Aorta (tissue), 5 donors: Measurements from ENCODE around the gene TPP2. TPM values are rescaled to one million over a fixed set of nuclear protein-coding genes. Genes with fewer than 3 reads are reported as not detected.
A peak's percentile ranks its signal among the peaks of the same experiment; 100 is the strongest.

Experiments used
- ATAC-seq: fragments of 200-7000 bp; cut with Tn5 transposase; one replicate; pipeline ENCODE4 v1.9.1; 2022; ENCODE audit warnings: moderate library complexity; ENCODE audit not compliant: low FRiP score
- DNase-seq, 2 donors: peaks; one replicate each; pipeline ENCODE4 v3.0.0-alpha.2; 2020
- H3K27ac ChIP-seq, 2 donors: one replicate each; pipeline ENCODE4 v1.5.1; 2013; ENCODE audit warnings: low read length in 2 of 2, mild to moderate bottlenecking in 2 of 2, moderate library complexity in 2 of 2, control low read depth in 1 of 2, inconsistent platforms in 1 of 2, low read depth in 1 of 2
- H3K27me3 ChIP-seq, 2 donors: one replicate each; pipeline ENCODE4 v1.6.1; 2013; ENCODE audit warnings: control low read depth in 1 of 2, low read length in 1 of 2, mild to moderate bottlenecking in 1 of 2, moderate library complexity in 1 of 2; ENCODE audit not compliant: insufficient read depth in 2 of 2, control insufficient read depth in 1 of 2
- H3K36me3 ChIP-seq, 2 donors: one replicate each; pipeline ENCODE4 v1.6.1; 2013; ENCODE audit warnings: control low read depth in 1 of 2, low read length in 1 of 2, mild to moderate bottlenecking in 1 of 2; ENCODE audit not compliant: insufficient read depth in 2 of 2, control insufficient read depth in 1 of 2
- H3K4me1 ChIP-seq, 2 donors: one replicate each; pipeline ENCODE4 v1.6.1; 2013; ENCODE audit warnings: low read length in 2 of 2, control low read depth in 1 of 2, mild to moderate bottlenecking in 1 of 2, moderate library complexity in 1 of 2; ENCODE audit not compliant: insufficient read depth in 2 of 2, control insufficient read depth in 1 of 2
- H3K4me3 ChIP-seq, 2 donors: one replicate each; pipeline ENCODE4 v1.5.1; 2013; ENCODE audit warnings: low read length in 2 of 2, control low read depth in 1 of 2, mild to moderate bottlenecking in 1 of 2
- H3K9me3 ChIP-seq: one replicate; pipeline ENCODE4 v1.6.1; 2013; ENCODE audit warnings: mild to moderate bottlenecking, low read length; ENCODE audit not compliant: control insufficient read depth
- WGBS, 2 donors: extraction: QIAGEN DNeasy Blood & Tissue Kit; methylation state at CpG; one replicate each; pipeline ENCODE4 v1.1.7; 2013; 5-methylcytosine and 5-hydroxymethylcytosine counted together
- intact Hi-C, 2 donors: fragments of 100-400 bp; cut with DNase I; formaldehyde crosslinking; loops; one replicate each; pipeline versions ENCODE4 v1.14.2 to v1.15.0; 2022
- polyA plus RNA-seq, 2 donors: library from polyadenylated mRNA; stranded (reverse); fragments of 200-250 nt; gene quantifications; one replicate each; pipeline ENCODE4 v1.2.3, GENCODE V29; 2013
- total RNA-seq, 2 donors: library from RNA; stranded (reverse); fragmentation: NEBNext Ultra II Directional; extraction: Animal tissue kit (Norgen Biotek cat#: 25700); gene quantifications; one replicate each; pipeline ENCODE4 v1.2.1, GENCODE V29; 2021
- donor health status: healthy with polysubstance abuse.
- donor health status: Bipolar disorder and iron deficiency.
- donor health status: DM: no; HTN: no; CAD: no.
- donor health status: DM: no; HTN: no; CAD: no.
- donor health status: DM: yes; HTN: yes; CAD: no.

TPP2 gene
- total and polyA plus RNA-seq, 4 donors = 14.1 to 44.9 (median 26.2) TPM

GRCh38 chr13:102704238-102705058, 107.7 kb downstream of the TPP2 start:
- Histone ChIP-seq H3K27me3 (no peaks in the 10 kb centered on the region), H3K4me1 (peaks cover 0 to 1% of the 10 kb centered on the region in 2 donors), H3K4me3 (no peak overlapping the region), H3K36me3 (no peaks in the 10 kb centered on the region), H3K9me3 (peaks cover 2% of the 10 kb centered on the region), H3K27ac (no peak overlapping the region)
- DNase-seq (no peak), ATAC-seq (no peak)
- 87 to 89% methylated on average over 6 of the region's 6 CpGs for WGBS, 2 donors
- intact Hi-C loops = no loop called here

GRCh38 chr13:102707467-102707866, 110.7 kb downstream of the TPP2 start:
- no peak overlapping the region for H3K4me3 ChIP-seq
- H3K27ac ChIP-seq = no peak overlapping the region
- 15 to 16% methylated on average over 4 of the region's 4 CpGs for WGBS, 2 donors
- ATAC-seq (peak; percentile 30), DNase-seq (no peak)
- no peaks in the 10 kb centered on the region for H3K27me3 ChIP-seq
- H3K9me3 ChIP-seq = peaks cover 5% of the 10 kb centered on the region
- H3K36me3 ChIP-seq = no peaks in the 10 kb centered on the region
- intact Hi-C loops = no loop called here
- H3K4me1 ChIP-seq = peaks cover 0 to 1% of the 10 kb centered on the region in 2 donors

GRCh38 chr13:102708211-102708610, 111.4 kb downstream of the TPP2 start:
- no peak overlapping the region for H3K27ac ChIP-seq
- no peak overlapping the region for H3K4me3 ChIP-seq
- peaks cover 0 to 1% of the 10 kb centered on the region in 2 donors for H3K4me1 ChIP-seq

GRCh38 chr13:102708991-102709390, 112.2 kb downstream of the TPP2 start:
- H3K4me1 ChIP-seq = peaks cover 0 to 1% of the 10 kb centered on the region in 2 donors
- intact Hi-C loops = no loop called here
- no peaks in the 10 kb centered on the region for H3K27me3 ChIP-seq
- no peaks in the 10 kb centered on the region for H3K36me3 ChIP-seq
- DNase-seq (no peak), ATAC-seq (no peak)
- H3K4me3 ChIP-seq = no peak overlapping the region
- no peak overlapping the region for H3K27ac ChIP-seq
- 84 to 86% methylated on average over 2 of the region's 2 CpGs for WGBS, 2 donors
- peaks cover 5% of the 10 kb centered on the region for H3K9me3 ChIP-seq

More at GRCh38 chr13:102708211-102708610, 111.4 kb downstream of the TPP2 start:
- intact Hi-C loops = no loop called here
- no peaks in the 10 kb centered on the region for H3K27me3 ChIP-seq
- peaks cover 5% of the 10 kb centered on the region for H3K9me3 ChIP-seq
- ATAC-seq (no peak), DNase-seq (no peak)
- WGBS, 2 donors = 36% methylated on average over 2 of the region's 2 CpGs
- H3K36me3 ChIP-seq = no peaks in the 10 kb centered on the region

- ATAC-seq (no peak), DNase-seq (no peak)
- Histone ChIP-seq H3K4me1 (peaks cover 0 to 1% of the 10 kb centered on the region in 2 donors), H3K4me3 (no peak overlapping the region), H3K27me3 (no peaks in the 10 kb centered on the region), H3K27ac (no peak overlapping the region), H3K36me3 (no peaks in the 10 kb centered on the region), H3K9me3 (peaks cover 5% of the 10 kb centered on the region)
- intact Hi-C loops = no loop called here
Observed at GRCh38 chr13:102709536-102709935, 112.8 kb downstream of the TPP2 start.

GRCh38 chr13:102710261-102710679, 113.5 kb downstream of the TPP2 start:
- DNase-seq = no peak
- H3K27ac ChIP-seq = no peak overlapping the region

GRCh38 chr13:102715447-102715846, 118.7 kb downstream of the TPP2 start:
- intact Hi-C loops = no loop called here
- DNase-seq = no peak
- WGBS, 2 donors = 62 to 65% methylated on average over 1 of the region's 1 CpG
- Histone ChIP-seq H3K4me1 (no peaks in the 10 kb centered on the region), H3K27me3 (no peaks in the 10 kb centered on the region), H3K9me3 (peaks cover 2% of the 10 kb centered on the region), H3K36me3 (no peaks in the 10 kb centered on the region), H3K4me3 (no peak overlapping the region), H3K27ac (no peak overlapping the region)
- no peak for ATAC-seq

More at GRCh38 chr13:102710261-102710679, 113.5 kb downstream of the TPP2 start:
- no peak for ATAC-seq
- 82% methylated on average over 9 of the region's 9 CpGs for WGBS, 2 donors
- no peaks in the 10 kb centered on the region for H3K36me3 ChIP-seq
- H3K27me3 ChIP-seq = no peaks in the 10 kb centered on the region
- peaks cover 5% of the 10 kb centered on the region for H3K9me3 ChIP-seq
- intact Hi-C loops = no loop called here
- peaks cover 0 to 1% of the 10 kb centered on the region in 2 donors for H3K4me1 ChIP-seq
- no peak overlapping the region for H3K4me3 ChIP-seq

- DNase-seq (no peak), ATAC-seq (no peak)
- intact Hi-C loops = no loop called here
- H3K36me3 ChIP-seq = no peaks in the 10 kb centered on the region
- WGBS, 2 donors = 65 to 72% methylated on average over 2 of the region's 2 CpGs
- H3K4me3 ChIP-seq = no peak overlapping the region
- peaks cover 0 to 1% of the 10 kb centered on the region in 2 donors for H3K27me3 ChIP-seq
- H3K4me1 ChIP-seq = peaks cover 0 to 2% of the 10 kb centered on the region in 2 donors
- H3K9me3 ChIP-seq = peaks cover 2% of the 10 kb centered on the region
- no peak overlapping the region for H3K27ac ChIP-seq
Observed at GRCh38 chr13:102718746-102719145, 122.0 kb downstream of the TPP2 start.

- peaks cover 0 to 2% of the 10 kb centered on the region in 2 donors for H3K4me1 ChIP-seq
- no peak overlapping the region for H3K27ac ChIP-seq
- H3K27me3 ChIP-seq = peaks cover 0 to 1% of the 10 kb centered on the region in 2 donors
- no peak for ATAC-seq
- peaks cover 2% of the 10 kb centered on the region for H3K9me3 ChIP-seq
- no peak overlapping the region for H3K4me3 ChIP-seq
- WGBS, 2 donors = 43 to 77% methylated on average over 1 of the region's 1 CpG
- no peaks in the 10 kb centered on the region for H3K36me3 ChIP-seq
- no peak for DNase-seq
- intact Hi-C loops = loop anchor here (5.0 kb wide), 1 partner anchor 140 kb away; no protein-coding TSS in a partner anchor
Observed at GRCh38 chr13:102721800-102722231, 125.0 kb downstream of the TPP2 start.
